GM12878 (cell line): ENCODE measurements around the gene ACACB. TPM values are rescaled to one million over a fixed set of nuclear protein-coding genes. Genes with fewer than 3 reads are reported as not detected.

ENCODE experiments used
- ATAC-seq: fragments of 200-7000 bp; cut with Tn5 transposase; 3 replicates; pipeline ENCODE4 v1.9.1; 2020; ENCODE audit warnings: mild to moderate bottlenecking, moderate library complexity
- BruUV-seq: library from RNA; stranded (reverse); fragments of 400-500 nt; replicated peaks from 2 replicates; lab custom pipeline; 2021; lab: Mats Ljungman, UMichigan
- CTCF ChIA-PET: fragments of 300-600 bp; sonication (Branson Sonifier 250); formaldehyde crosslinking; extraction: SDS; loops from one replicate; lab custom pipeline; 2021; ENCODE audit warnings: inconsistent platforms; lab: Yijun Ruan, JAX
- POLR2A ChIA-PET: fragments of 350-600 bp; formaldehyde crosslinking; extraction: SDS; loops from one replicate; lab custom pipeline; 2021; ENCODE audit warnings: inconsistent platforms; lab: Charles Lee
- RAD21 ChIA-PET: fragments of 300-600 bp; sonication (Branson Sonifier 250); formaldehyde crosslinking; loops from one replicate; lab custom pipeline; 2023; ENCODE audit warnings: antibody characterized with exemption; ENCODE audit not compliant: unreplicated experiment; lab: Charles Lee
- SMC1A ChIA-PET: fragments of 300-600 bp; sonication (Branson Sonifier 250); formaldehyde crosslinking; loops from one replicate; lab custom pipeline; 2023; ENCODE audit not compliant: unreplicated experiment, uncharacterized antibody; lab: Charles Lee
- DNase-seq: peaks from one replicate; pipeline ENCODE4 v3.0.0-alpha.2; 2011; ENCODE audit warnings: low read depth, low spot score
- FAIRE-seq: peaks from 3 replicates; lab custom pipeline; 2011; peaks lifted over from hg19 to GRCh38; lab: Jason Lieb, UNC
- H2AFZ ChIP-seq: 2 replicates; pipeline ENCODE4 v1.6.0; 2011; ENCODE audit warnings: low read depth, low read length, control low read depth; ENCODE audit not compliant: control insufficient read depth
- H3K27ac ChIP-seq: 2 replicates; pipeline ENCODE4 v1.5.1; 2011; ENCODE audit warnings: control low read depth; ENCODE audit not compliant: control insufficient read depth, insufficient read depth
- H3K27me3 ChIP-seq, 2 experiments: replicated peaks in 1 of 2; 2 replicates each; pipeline versions ENCODE4 v1.6.0 to v1.6.1; 2011; ENCODE audit warnings: low read length in 1 of 2; ENCODE audit not compliant: control insufficient read depth in 2 of 2, insufficient read depth in 2 of 2
- H3K36me3 ChIP-seq, 2 experiments: 2 replicates each; pipeline ENCODE4 v1.5.1; 2011; ENCODE audit warnings: low read length in 1 of 2; ENCODE audit not compliant: control insufficient read depth in 2 of 2, insufficient read depth in 2 of 2
- H3K4me1 ChIP-seq: 2 replicates; pipeline ENCODE4 v1.6.1; 2011; ENCODE audit warnings: mild to moderate bottlenecking, low read length, moderate library complexity, mixed read lengths; ENCODE audit not compliant: control insufficient read depth, insufficient read depth
- H3K4me2 ChIP-seq: 2 replicates; pipeline ENCODE4 v1.6.0; 2011; ENCODE audit warnings: control low read depth; ENCODE audit not compliant: control insufficient read depth, insufficient read depth
- H3K4me3 ChIP-seq: fragments of 200-600 bp; sonication (generic); 2 replicates; pipeline ENCODE4 v1.5.1; 2016
- H3K79me2 ChIP-seq: 2 replicates; pipeline ENCODE4 v1.6.0; 2011; ENCODE audit warnings: low read length; ENCODE audit not compliant: control insufficient read depth, insufficient read depth
- H3K9ac ChIP-seq: 2 replicates; pipeline ENCODE4 v1.8.0; 2011; ENCODE audit warnings: low read length, control low read depth, mixed read lengths; ENCODE audit not compliant: control insufficient read depth, insufficient read depth
- H3K9me3 ChIP-seq: replicated peaks from 3 replicates; pipeline ENCODE4 v1.5.1; 2011; ENCODE audit warnings: mild to moderate bottlenecking, low read length; ENCODE audit not compliant: control insufficient read depth, insufficient read depth
- H4K20me1 ChIP-seq: 2 replicates; pipeline ENCODE4 v1.6.0; 2011; ENCODE audit not compliant: control insufficient read depth, insufficient read depth
- BACH1 ChIP-seq: fragments of 450-650 bp; IDR thresholded peaks from 2 replicates; pipeline ENCODE4 v1.6.1; 2017; ENCODE audit warnings: mild to moderate bottlenecking, borderline replicate concordance
- BCL11A ChIP-seq: IDR thresholded peaks from 2 replicates; pipeline ENCODE4 v1.6.1; 2011; ENCODE audit warnings: low read depth, low read length
- BHLHE40 ChIP-seq, 2 experiments: fragments of 450-650 bp in 1 of 2; IDR thresholded peaks; 2 replicates each; pipeline ENCODE4 v1.6.1; 2011 to 2017; ENCODE audit warnings: low read depth in 2 of 2, borderline replicate concordance in 1 of 2, improper control_type of control experiment in 1 of 2, low read length in 1 of 2, mild to moderate bottlenecking in 1 of 2
- DPF2 ChIP-seq: fragments of 450-650 bp; IDR thresholded peaks from 2 replicates; pipeline ENCODE4 v1.6.1; 2017; ENCODE audit warnings: mild to moderate bottlenecking
- E2F8 ChIP-seq: fragments of 450-650 bp; IDR thresholded peaks from 2 replicates; pipeline ENCODE4 v1.6.1; 2018; ENCODE audit warnings: mild to moderate bottlenecking, low read depth, moderate library complexity; ENCODE audit not compliant: partially characterized antibody
- EED ChIP-seq: sonication (generic); IDR thresholded peaks from 2 replicates; pipeline ENCODE4 v1.6.1; 2016; ENCODE audit warnings: antibody characterized with exemption, low read depth
- FOXK2 ChIP-seq: fragments of 450-650 bp; IDR thresholded peaks from 2 replicates; pipeline ENCODE4 v1.6.1; 2017; ENCODE audit warnings: mild to moderate bottlenecking, moderate library complexity
- GABPA ChIP-seq: IDR thresholded peaks from 2 replicates; pipeline ENCODE4 v1.6.1; 2014; ENCODE audit warnings: antibody characterized with exemption, low read depth, mild to moderate bottlenecking, inconsistent platforms
- IKZF1 ChIP-seq: fragments of 450-650 bp; conservative IDR thresholded peaks from 2 replicates; pipeline ENCODE4 v1.6.1; 2017; ENCODE audit warnings: antibody characterized with exemption, mild to moderate bottlenecking
- IRF4 ChIP-seq: IDR thresholded peaks from 2 replicates; pipeline ENCODE4 v1.6.1; 2011; ENCODE audit warnings: low read depth, low read length
- KLF5 ChIP-seq: fragments of 450-650 bp; IDR thresholded peaks from 2 replicates; pipeline ENCODE4 v1.6.1; 2014; ENCODE audit warnings: mild to moderate bottlenecking; ENCODE audit not compliant: partially characterized antibody
- LARP7 ChIP-seq: fragments of 450-650 bp; IDR thresholded peaks from 2 replicates; pipeline ENCODE4 v1.6.1; 2017; ENCODE audit warnings: mild to moderate bottlenecking
- MEF2A ChIP-seq: IDR thresholded peaks from 2 replicates; pipeline ENCODE4 v1.6.1; 2011; ENCODE audit warnings: low read depth, mild to moderate bottlenecking, low read length, moderate library complexity; ENCODE audit not compliant: insufficient read depth
- MXI1 ChIP-seq: fragments of 150-350 bp; IDR thresholded peaks from 2 replicates; pipeline ENCODE4 v1.6.1; 2011; ENCODE audit warnings: low read depth, mild to moderate bottlenecking, inconsistent platforms, low read length, improper control_type of control experiment
- NFYB ChIP-seq: IDR thresholded peaks from 2 replicates; pipeline ENCODE4 v1.6.1; 2011; ENCODE audit warnings: low read depth, mild to moderate bottlenecking, low read length, improper control_type of control experiment, moderate library complexity; ENCODE audit not compliant: insufficient read depth
- SIN3A ChIP-seq: IDR thresholded peaks from 2 replicates; pipeline ENCODE4 v1.6.1; 2012; ENCODE audit warnings: low read depth, low read length, improper control_type of control experiment
- SREBF1 ChIP-seq: IDR thresholded peaks from 2 replicates; pipeline ENCODE4 v1.6.1; 2012; ENCODE audit warnings: mild to moderate bottlenecking, low read length
- SRF ChIP-seq, 2 experiments: IDR thresholded peaks; 2 replicates each; pipeline ENCODE4 v1.6.1; 2011; ENCODE audit warnings: low read depth in 2 of 2, low read length in 2 of 2, mild to moderate bottlenecking in 1 of 2, moderate library complexity in 1 of 2
- TAF1 ChIP-seq: IDR thresholded peaks from 2 replicates; pipeline ENCODE4 v1.6.1; 2011; ENCODE audit warnings: mild to moderate bottlenecking, low read depth, low read length, borderline replicate concordance
- TBL1XR1 ChIP-seq: IDR thresholded peaks from 2 replicates; pipeline ENCODE4 v1.6.1; 2012; ENCODE audit warnings: low read depth, low read length, improper control_type of control experiment
- WGBS: methylation state at CpG from one replicate; pipeline ENCODE4 v1.1.6; 2016; ENCODE audit warnings: low lambda C conversion rate; ENCODE audit not compliant: insufficient replicate concordance, insufficient coverage; ENCODE audit errors: missing lambda C conversion rate; 5-methylcytosine and 5-hydroxymethylcytosine counted together
- in situ Hi-C: fragments of 300-500 bp; cut with MboI; formaldehyde crosslinking; loops from 9 replicates; pipeline ENCODE4 v1.14.3; 2018; ENCODE audit warnings: mixed read lengths
- intact Hi-C: fragments of 100-400 bp; cut with micrococcal nuclease; formaldehyde crosslinking; loops from one replicate; pipeline ENCODE4 v1.14.2; 2022; ENCODE audit not compliant: unreplicated experiment
- polyA plus RNA-seq, 11 experiments: library from polyadenylated mRNA; depleted of rRNA in 4 of 11; unstranded in 6 of 11; stranded (reverse) in 5 of 11; fragments of >200 nt; fragmentation: Nextera tagmentation in 4 of 11; fragmentation: Illumina TruSeq in 1 of 11; extraction: Ambion mirVana in 4 of 11; extraction: Trizol in 1 of 11; gene quantifications; 1 replicate in 1 of 11; 2 replicates in 10 of 11; pipeline versions ENCODE4 v1.2.1 to v1.2.3, GENCODE V29; 2011 to 2016; ENCODE audit warnings: inconsistent platforms in 2 of 11, missing spikeins in 2 of 11, low read depth in 1 of 11
- total RNA-seq, 4 experiments: library from RNA; depleted of rRNA in 3 of 4; stranded (reverse); fragments of >200 nt in 3 of 4; fragmentation: Illumina TruSeq in 1 of 4; extraction: Trizol in 1 of 4; gene quantifications; 2 replicates each; pipeline versions ENCODE4 v1.2.1 to v1.2.3, GENCODE V29; 2013 to 2021
- TF ChIP-seq, protein P1 (sequence below): fragments of 450-650 bp; IDR thresholded peaks from 2 replicates; pipeline ENCODE4 v1.6.1; 2017; ENCODE audit warnings: low read depth, mild to moderate bottlenecking, moderate library complexity

ACACB gene
- total and polyA plus RNA-seq, 10 of the 15 experiments (the other 5 are each of a cell fraction or from before 2014, with no cell fraction given), result 0.05 to 1.9 (median 0.38) TPM; not detected in 2

- Histone ChIP-seq H3K36me3 (peaks cover 3 to 5% of the 10 kb centered on the region in 2 experiments; a peak in 3 of 4 replicates), H3K79me2 (peaks cover 15% of the 10 kb centered on the region), H3K4me2 (peak overlapping the region; percentile 84), H3K9ac (peak overlapping the region; percentile 78), H3K4me3 (peak overlapping the region; percentile 82), H3K4me1 (peaks cover 4% of the 10 kb centered on the region), H2AFZ (peak overlapping the region; percentile 86), H4K20me1 (no peaks in the 10 kb centered on the region), H3K9me3 (no peaks in the 10 kb centered on the region), H3K27me3 (no peaks in the 10 kb centered on the region), H3K27ac (peak overlapping the region; percentile 30)
- under 1% methylated on average over 32 of the region's 32 CpGs for WGBS
- in situ Hi-C loops (loop anchor here (10.0 kb wide), 2 partner anchors 433 to 463 kb away; partner anchors contain the start of gene SELPLG), intact Hi-C loops (loop anchor here (10.0 kb wide), 1 partner anchor 463 kb away; the partner anchor contains the start of gene SELPLG)
- POLR2A ChIA-PET, result interaction anchor here (0.6 kb wide), 1 partner anchor 382 kb away, joined by 4 read pairs; no protein-coding TSS in a partner anchor
- CTCF ChIA-PET, result interaction anchor here (1.1 to 3.5 kb wide), 3 partner anchors 14 to 586 kb away, joined by 3 to 19 read pairs (median 3); no protein-coding TSS in a partner anchor
- RAD21 ChIA-PET, result interaction anchor here (1.1 kb wide), 1 partner anchor 271 kb away, joined by 3 read pairs; no protein-coding TSS in a partner anchor
- no peak for DNase-seq
- TSS peak; percentile 67 for BruUV-seq
- FAIRE-seq, result no peak
- peak; percentile 46 for ATAC-seq
- SMC1A ChIA-PET, result interaction anchor here (0.6 to 1.2 kb wide), 3 partner anchors 13 to 147 kb away, joined by 3 to 4 read pairs (median 3); no protein-coding TSS in a partner anchor
- TF ChIP-seq GABPA (no peak), E2F8 (peak; percentile 63), MEF2A (no peak), SREBF1 (no peak), LARP7 (peak; percentile 30; the same call in 1 of the 2 replicates), SRF (IDR thresholded peaks at IDR 0.05; ENCODE audit: low read depth in 2 of 2, low read length in 2 of 2) (0 out of 4 replicates have a peak, but pooled peaks of 1 of the 2 experiments have one; percentile 3), NFYB (0 out of 2 replicates have a peak, but pooled peaks have one; percentile 15), IRF4 (no peak), EED (0 out of 2 replicates have a peak, but pooled peaks have one; percentile 19), KLF5 (no peak), TBL1XR1 (no peak), BHLHE40 (IDR thresholded peaks at IDR 0.05; ENCODE audit: borderline replicate concordance in 1 of 2, low read depth in 2 of 2, low read length in 1 of 2) (peak in 1 of 2 experiments; percentile 15; a peak in 1 of 4 replicates), SIN3A (no peak), BCL11A (no peak), MXI1 (no peak), TAF1 (0 out of 2 replicates have a peak, but pooled peaks have one; percentile 25), DPF2 (peak; percentile 26; the same call in 1 of the 2 replicates), FOXK2 (no peak), BACH1 (peak; percentile 20; the same call in 1 of the 2 replicates), IKZF1 (peak; percentile 43)
- TF ChIP-seq, protein P1, sequence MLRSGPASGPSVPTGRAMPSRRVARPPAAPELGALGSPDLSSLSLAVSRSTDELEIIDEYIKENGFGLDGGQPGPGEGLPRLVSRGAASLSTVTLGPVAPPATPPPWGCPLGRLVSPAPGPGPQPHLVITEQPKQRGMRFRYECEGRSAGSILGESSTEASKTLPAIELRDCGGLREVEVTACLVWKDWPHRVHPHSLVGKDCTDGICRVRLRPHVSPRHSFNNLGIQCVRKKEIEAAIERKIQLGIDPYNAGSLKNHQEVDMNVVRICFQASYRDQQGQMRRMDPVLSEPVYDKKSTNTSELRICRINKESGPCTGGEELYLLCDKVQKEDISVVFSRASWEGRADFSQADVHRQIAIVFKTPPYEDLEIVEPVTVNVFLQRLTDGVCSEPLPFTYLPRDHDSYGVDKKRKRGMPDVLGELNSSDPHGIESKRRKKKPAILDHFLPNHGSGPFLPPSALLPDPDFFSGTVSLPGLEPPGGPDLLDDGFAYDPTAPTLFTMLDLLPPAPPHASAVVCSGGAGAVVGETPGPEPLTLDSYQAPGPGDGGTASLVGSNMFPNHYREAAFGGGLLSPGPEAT, result 0 out of 2 replicates have a peak, but pooled peaks have one; percentile 25
Measured at GRCh38 chr12:109098183-109098604, 18.2 kb upstream of the ACACB start.
